Thyroid gland (tissue), 4 donors: ENCODE measurements around the gene ABAT. TPM values are rescaled to one million over a fixed set of nuclear protein-coding genes. Genes with fewer than 3 reads are reported as not detected.

Experiments
- small RNA-seq: library from RNA; depleted of rRNA; stranded (forward); fragments of <200 nt; gene quantifications from one replicate; pipeline ENCODE3, GENCODE V24; 2016
- total RNA-seq, 4 donors: library from RNA; depleted of rRNA; stranded (reverse); fragments of >200 nt; gene quantifications; one replicate each; pipeline ENCODE4 v1.2.3, GENCODE V29; 2016

The ABAT gene
- total RNA-seq, 4 donors from 2014 or later: 10.9 to 53.7 (median 35.9) TPM

Small RNA genes within 50 kb of the gene (small RNA-seq; reads per million reads assigned to genes)
- gene AC007224.1 (not detected), gene RN7SL743P (not detected), gene RNU7-63P (not detected)

Other genes with a start within 250 kb of the ABAT start
- not detected for gene TMEM114, start 84.1 kb upstream of the ABAT start, total RNA-seq
- 10 to 100 TPM; 16.5 to 43.2 (median 18.8) TPM for gene METTL22, start 52.9 kb upstream of the ABAT start, total RNA-seq
- gene TMEM186, start 123.0 kb downstream of the ABAT start, total RNA-seq: 1 to 10 TPM; 6.6 to 9.2 (median 8.2) TPM
- gene PMM2, start 123.2 kb downstream of the ABAT start, total RNA-seq: 10 to 100 TPM; 26.2 to 49.6 (median 30.8) TPM
- gene CARHSP1, start 194.4 kb downstream of the ABAT start, total RNA-seq: 10 to 100 TPM; 43.4 to 67.5 (median 61.1) TPM
- gene LITAFD, start 207.7 kb downstream of the ABAT start, total RNA-seq: not detected